ENCODE data around the gene ATF2. TPM values are rescaled to one million over a fixed set of nuclear protein-coding genes. Genes with fewer than 3 reads are reported as not detected.

The ATF2 gene
- total and polyA plus RNA-seq, 2 of the 13 experiments (the other 11 are each of a cell fraction or from before 2014, with no cell fraction given): 91.6 to 95.1 TPM

- TF ChIP-seq, protein P1, sequence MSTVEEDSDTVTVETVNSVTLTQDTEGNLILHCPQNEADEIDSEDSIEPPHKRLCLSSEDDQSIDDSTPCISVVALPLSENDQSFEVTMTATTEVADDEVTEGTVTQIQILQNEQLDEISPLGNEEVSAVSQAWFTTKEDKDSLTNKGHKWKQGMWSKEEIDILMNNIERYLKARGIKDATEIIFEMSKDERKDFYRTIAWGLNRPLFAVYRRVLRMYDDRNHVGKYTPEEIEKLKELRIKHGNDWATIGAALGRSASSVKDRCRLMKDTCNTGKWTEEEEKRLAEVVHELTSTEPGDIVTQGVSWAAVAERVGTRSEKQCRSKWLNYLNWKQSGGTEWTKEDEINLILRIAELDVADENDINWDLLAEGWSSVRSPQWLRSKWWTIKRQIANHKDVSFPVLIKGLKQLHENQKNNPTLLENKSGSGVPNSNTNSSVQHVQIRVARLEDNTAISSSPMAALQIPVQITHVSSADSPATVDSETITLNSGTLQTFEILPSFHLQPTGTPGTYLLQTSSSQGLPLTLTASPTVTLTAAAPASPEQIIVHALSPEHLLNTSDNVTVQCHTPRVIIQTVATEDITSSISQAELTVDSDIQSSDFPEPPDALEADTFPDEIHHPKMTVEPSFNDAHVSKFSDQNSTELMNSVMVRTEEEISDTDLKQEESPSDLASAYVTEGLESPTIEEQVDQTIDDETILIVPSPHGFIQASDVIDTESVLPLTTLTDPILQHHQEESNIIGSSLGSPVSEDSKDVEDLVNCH (CRISPR knock-in tag; IDR thresholded peaks at IDR 0.05): peak; percentile 99
- TF ChIP-seq ZSCAN21 (CRISPR knock-in tag; IDR thresholded peaks at IDR 0.05; ENCODE audit: borderline replicate concordance) (0 out of 2 replicates have a peak, but pooled peaks have one; percentile 17), HDAC1 (CRISPR knock-in tag; IDR thresholded peaks at IDR 0.05) (peak; percentile 67), ZNF484 (CRISPR knock-in tag; IDR thresholded peaks at IDR 0.05; ENCODE audit: borderline replicate concordance, low read depth) (no peak), SNRNP70 (IDR thresholded peaks at IDR 0.05; ENCODE audit: low read depth, low read length) (no peak), ZNF251 (CRISPR knock-in tag; IDR thresholded peaks at IDR 0.05) (0 out of 2 replicates have a peak, but pooled peaks have one; percentile 11), ZFAT (CRISPR knock-in tag; conservative IDR thresholded peaks at IDR 0.05) (no peak), ZNF720 (CRISPR knock-in tag; IDR thresholded peaks at IDR 0.05) (no peak), ARNT2 (CRISPR knock-in tag; IDR thresholded peaks at IDR 0.05; ENCODE audit: low read depth) (peak; percentile 61; the same call in 1 of the 2 replicates), JUND (CRISPR knock-in tag; IDR thresholded peaks at IDR 0.05) (peak; percentile 46; the same call in 1 of the 2 replicates), KDM2A (CRISPR knock-in tag; IDR thresholded peaks at IDR 0.05; ENCODE audit: borderline replicate concordance, low read depth) (peak; percentile 85; the same call in 1 of the 2 replicates), YEATS4 (CRISPR knock-in tag; IDR thresholded peaks at IDR 0.05; ENCODE audit: borderline replicate concordance) (peak; percentile 69), MLX (CRISPR knock-in tag; IDR thresholded peaks at IDR 0.05) (peak; percentile 21; the same call in 1 of the 2 replicates), CBFB (CRISPR knock-in tag; IDR thresholded peaks at IDR 0.05) (peak; percentile 55; the same call in 1 of the 2 replicates), HNF4G (IDR thresholded peaks at IDR 0.05; ENCODE audit: borderline replicate concordance, low read depth, low read length) (peak; percentile 58; the same call in 1 of the 2 replicates), HNF4G (CRISPR knock-in tag; IDR thresholded peaks at IDR 0.05; ENCODE audit: borderline replicate concordance, low read depth) (no peak; the same call in 1 of the 2 replicates)
- TF ChIP-seq, protein P2, sequence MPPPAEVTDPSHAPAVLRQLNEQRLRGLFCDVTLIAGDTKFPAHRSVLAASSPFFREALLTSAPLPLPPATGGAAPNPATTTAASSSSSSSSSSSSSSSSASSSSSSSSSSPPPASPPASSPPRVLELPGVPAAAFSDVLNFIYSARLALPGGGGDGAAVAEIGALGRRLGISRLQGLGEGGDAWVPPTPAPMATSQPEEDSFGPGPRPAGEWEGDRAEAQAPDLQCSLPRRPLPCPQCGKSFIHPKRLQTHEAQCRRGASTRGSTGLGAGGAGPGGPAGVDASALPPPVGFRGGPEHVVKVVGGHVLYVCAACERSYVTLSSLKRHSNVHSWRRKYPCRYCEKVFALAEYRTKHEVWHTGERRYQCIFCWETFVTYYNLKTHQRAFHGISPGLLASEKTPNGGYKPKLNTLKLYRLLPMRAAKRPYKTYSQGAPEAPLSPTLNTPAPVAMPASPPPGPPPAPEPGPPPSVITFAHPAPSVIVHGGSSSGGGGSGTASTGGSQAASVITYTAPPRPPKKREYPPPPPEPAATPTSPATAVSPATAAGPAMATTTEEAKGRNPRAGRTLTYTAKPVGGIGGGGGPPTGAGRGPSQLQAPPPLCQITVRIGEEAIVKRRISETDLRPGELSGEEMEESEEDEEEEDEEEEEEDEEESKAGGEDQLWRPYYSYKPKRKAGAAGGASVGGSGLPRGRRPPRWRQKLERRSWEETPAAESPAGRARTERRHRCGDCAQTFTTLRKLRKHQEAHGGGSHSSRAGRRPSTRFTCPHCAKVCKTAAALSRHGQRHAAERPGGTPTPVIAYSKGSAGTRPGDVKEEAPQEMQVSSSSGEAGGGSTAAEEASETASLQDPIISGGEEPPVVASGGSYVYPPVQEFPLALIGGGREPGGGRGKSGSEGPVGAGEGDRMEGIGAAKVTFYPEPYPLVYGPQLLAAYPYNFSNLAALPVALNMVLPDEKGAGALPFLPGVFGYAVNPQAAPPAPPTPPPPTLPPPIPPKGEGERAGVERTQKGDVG (CRISPR knock-in tag; IDR thresholded peaks at IDR 0.05; ENCODE audit: borderline replicate concordance): no peak
- TF ChIP-seq, protein P3, sequence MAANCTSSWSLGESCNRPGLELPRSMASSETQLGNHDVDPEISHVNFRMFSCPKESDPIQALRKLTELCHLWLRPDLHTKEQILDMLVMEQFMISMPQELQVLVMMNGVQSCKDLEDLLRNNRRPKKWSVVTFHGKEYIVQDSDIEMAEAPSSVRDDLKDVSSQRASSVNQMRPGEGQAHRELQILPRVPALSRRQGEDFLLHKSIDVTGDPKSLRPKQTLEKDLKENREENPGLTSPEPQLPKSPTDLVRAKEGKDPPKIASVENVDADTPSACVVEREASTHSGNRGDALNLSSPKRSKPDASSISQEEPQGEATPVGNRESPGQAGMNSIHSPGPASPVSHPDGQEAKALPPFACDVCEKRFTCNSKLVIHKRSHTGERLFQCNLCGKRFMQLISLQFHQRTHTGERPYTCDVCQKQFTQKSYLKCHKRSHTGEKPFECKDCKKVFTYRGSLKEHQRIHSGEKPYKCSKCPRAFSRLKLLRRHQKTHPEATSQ (CRISPR knock-in tag; IDR thresholded peaks at IDR 0.05; ENCODE audit: borderline replicate concordance): peak; percentile 76; the same call in 1 of the 2 replicates
- TF ChIP-seq, protein P4, sequence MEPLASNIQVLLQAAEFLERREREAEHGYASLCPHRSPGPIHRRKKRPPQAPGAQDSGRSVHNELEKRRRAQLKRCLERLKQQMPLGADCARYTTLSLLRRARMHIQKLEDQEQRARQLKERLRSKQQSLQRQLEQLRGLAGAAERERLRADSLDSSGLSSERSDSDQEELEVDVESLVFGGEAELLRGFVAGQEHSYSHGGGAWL (CRISPR knock-in tag; IDR thresholded peaks at IDR 0.05): peak; percentile 91
Measured at GRCh38 chr2:175181104-175181876, 13.3 kb upstream of the ATF2 start, which contains the start of gene ATP5MC3 (continued).

Data from HepG2 (cell line).